ENCODE results near the gene DHRS2. TPM values are rescaled to one million over a fixed set of nuclear protein-coding genes. Genes with fewer than 3 reads are reported as not detected.

Gene DHRS2
- total and polyA plus RNA-seq, 2 of the 13 experiments (the other 11 are each of a cell fraction or from before 2014, with no cell fraction given): 1,621 to 3,021 TPM

- no peak; the same call in 1 of the 2 replicates for TF ChIP-seq BRF2 (CRISPR knock-in tag; IDR thresholded peaks at IDR 0.05)
- TF ChIP-seq ZBTB38 (CRISPR knock-in tag; IDR thresholded peaks at IDR 0.05): peak; percentile 57
- peak; percentile 52; the same call in 1 of the 2 replicates for TF ChIP-seq GMEB1 (CRISPR knock-in tag; IDR thresholded peaks at IDR 0.05; ENCODE audit: borderline replicate concordance)
- TF ChIP-seq BHLHE40 (IDR thresholded peaks at IDR 0.05; ENCODE audit: low read length): no peak
- 0 out of 2 replicates have a peak, but pooled peaks have one; percentile 55 for TF ChIP-seq ZNF274 (CRISPR knock-in tag; IDR thresholded peaks at IDR 0.05)
- TF ChIP-seq, protein P1, sequence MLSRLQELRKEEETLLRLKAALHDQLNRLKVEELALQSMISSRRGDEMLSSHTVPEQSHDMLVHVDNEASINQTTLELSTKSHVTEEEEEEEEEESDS (CRISPR knock-in tag; IDR thresholded peaks at IDR 0.05; ENCODE audit: borderline replicate concordance): no peak; the same call in 1 of the 2 replicates
- no peak for TF ChIP-seq SP4 (CRISPR knock-in tag; IDR thresholded peaks at IDR 0.05)
- no peak; the same call in 1 of the 2 replicates for TF ChIP-seq HMGA1 (CRISPR knock-in tag; conservative IDR thresholded peaks at IDR 0.05)
- peak; percentile 93; the same call in 1 of the 2 replicates for TF ChIP-seq DNMT3B (CRISPR knock-in tag; conservative IDR thresholded peaks at IDR 0.05)
- no peak for TF ChIP-seq USF2 (IDR thresholded peaks at IDR 0.05; ENCODE audit: low read depth, low read length)
- no peak for TF ChIP-seq USF2 (CRISPR knock-in tag; IDR thresholded peaks at IDR 0.05; ENCODE audit: borderline replicate concordance)
- TF ChIP-seq ZNF550 (CRISPR knock-in tag; IDR thresholded peaks at IDR 0.05; ENCODE audit: borderline replicate concordance): no peak
- peak; percentile 85; the same call in 1 of the 2 replicates for TF ChIP-seq ZNF569 (CRISPR knock-in tag; IDR thresholded peaks at IDR 0.05; ENCODE audit: borderline replicate concordance)
- TF ChIP-seq ELF1 (CRISPR knock-in tag; IDR thresholded peaks at IDR 0.05): peak; percentile 61; the same call in 1 of the 2 replicates
- 0 out of 2 replicates have a peak, but pooled peaks have one; percentile 50 for TF ChIP-seq AKNA (CRISPR knock-in tag; IDR thresholded peaks at IDR 0.05; ENCODE audit: borderline replicate concordance)
- 0 out of 2 replicates have a peak, but pooled peaks have one; percentile 1 for TF ChIP-seq ZNF468 (CRISPR knock-in tag; IDR thresholded peaks at IDR 0.05)
- TF ChIP-seq HOXA5 (CRISPR knock-in tag; IDR thresholded peaks at IDR 0.05): peak; percentile 34
- TF ChIP-seq SOX5 (CRISPR knock-in tag; IDR thresholded peaks at IDR 0.05; ENCODE audit: borderline replicate concordance): peak; percentile 92
- TF ChIP-seq PAX8 (CRISPR knock-in tag; IDR thresholded peaks at IDR 0.05; ENCODE audit: borderline replicate concordance): no peak
Measured at GRCh38 chr14:23613242-23614070, 22.7 kb upstream of the DHRS2 start (continued).

Measured in HepG2 (cell line).